ENCODE measurements around the gene METTL22. TPM values are rescaled to one million over a fixed set of nuclear protein-coding genes. Genes with fewer than 3 reads are reported as not detected.
A peak's percentile ranks its signal among the peaks of the same experiment; 100 is the strongest.

The METTL22 gene, protein sequence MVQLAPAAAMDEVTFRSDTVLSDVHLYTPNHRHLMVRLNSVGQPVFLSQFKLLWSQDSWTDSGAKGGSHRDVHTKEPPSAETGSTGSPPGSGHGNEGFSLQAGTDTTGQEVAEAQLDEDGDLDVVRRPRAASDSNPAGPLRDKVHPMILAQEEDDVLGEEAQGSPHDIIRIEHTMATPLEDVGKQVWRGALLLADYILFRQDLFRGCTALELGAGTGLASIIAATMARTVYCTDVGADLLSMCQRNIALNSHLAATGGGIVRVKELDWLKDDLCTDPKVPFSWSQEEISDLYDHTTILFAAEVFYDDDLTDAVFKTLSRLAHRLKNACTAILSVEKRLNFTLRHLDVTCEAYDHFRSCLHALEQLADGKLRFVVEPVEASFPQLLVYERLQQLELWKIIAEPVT
- total RNA-seq = 34.9 and 39.0 TPM in 2 replicates

DNA sequence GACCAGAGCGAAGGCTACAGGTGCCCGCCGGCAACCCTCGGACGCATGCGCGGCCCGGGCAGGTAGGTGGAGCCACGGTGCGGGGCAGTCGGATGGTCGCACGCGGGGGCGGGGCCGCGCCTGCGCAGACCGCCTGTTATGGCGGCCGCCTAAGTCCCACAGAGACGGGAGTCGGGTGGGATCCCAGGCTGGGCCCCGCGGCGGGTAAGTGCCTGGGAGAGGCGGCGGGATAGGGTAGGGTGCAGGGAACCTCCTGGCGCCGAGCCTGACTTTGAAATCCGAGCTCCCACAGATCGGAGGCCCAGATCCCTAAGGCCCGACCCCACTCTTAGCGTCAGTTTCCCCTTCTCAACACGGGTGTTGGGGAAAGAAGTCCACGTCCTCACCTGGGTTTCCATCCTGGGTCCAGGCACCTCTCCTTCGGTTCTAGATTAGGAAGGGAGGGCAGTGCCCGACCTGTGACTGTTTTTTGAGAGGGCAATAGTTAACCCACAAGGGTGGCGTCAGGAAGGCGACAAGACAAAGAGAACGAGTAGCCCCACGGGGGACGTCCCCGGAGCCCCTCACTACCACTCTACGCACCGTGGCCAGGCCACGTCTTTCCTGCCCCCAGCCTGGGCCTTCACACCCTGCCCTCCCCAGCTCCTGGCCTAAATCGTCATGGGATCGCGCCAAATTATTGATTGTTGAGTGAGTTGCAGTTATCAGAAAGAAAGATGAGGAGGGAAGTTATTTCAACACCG is at the start of gene METTL22:
METTL22 (plus strand) TSS at position 127 of the 743 bp plus-strand sequence. CDS start 3,968 bp downstream, outside the sequence.
- Mint-ChIP-seq H3K9me3 (no peaks in the 10 kb centered on the region), H3K4me3 (ENCODE audit: low read depth) (peak within 1 kb of the TSS; percentile 90), H3K27me3 (ENCODE audit: low read depth) (peaks cover 4% of the 10 kb centered on the region), H3K27ac (peak within 1 kb of the TSS; percentile 80), H3K4me1 (ENCODE audit: low read depth) (peaks cover 19% of the 10 kb centered on the region), H3K36me3 (ENCODE audit: low read depth) (peaks cover 17% of the 10 kb centered on the region)
- peak; percentile 87 for DNase-seq (ENCODE audit: low spot score)
- intact Hi-C loops (cut with micrococcal nuclease) = loop anchor here (1.0 to 5.0 kb wide), 5 partner anchors 33 to 247 kb away; partner anchors contain the start of genes ABAT, CARHSP1, PMM2 and TMEM186

DNA sequence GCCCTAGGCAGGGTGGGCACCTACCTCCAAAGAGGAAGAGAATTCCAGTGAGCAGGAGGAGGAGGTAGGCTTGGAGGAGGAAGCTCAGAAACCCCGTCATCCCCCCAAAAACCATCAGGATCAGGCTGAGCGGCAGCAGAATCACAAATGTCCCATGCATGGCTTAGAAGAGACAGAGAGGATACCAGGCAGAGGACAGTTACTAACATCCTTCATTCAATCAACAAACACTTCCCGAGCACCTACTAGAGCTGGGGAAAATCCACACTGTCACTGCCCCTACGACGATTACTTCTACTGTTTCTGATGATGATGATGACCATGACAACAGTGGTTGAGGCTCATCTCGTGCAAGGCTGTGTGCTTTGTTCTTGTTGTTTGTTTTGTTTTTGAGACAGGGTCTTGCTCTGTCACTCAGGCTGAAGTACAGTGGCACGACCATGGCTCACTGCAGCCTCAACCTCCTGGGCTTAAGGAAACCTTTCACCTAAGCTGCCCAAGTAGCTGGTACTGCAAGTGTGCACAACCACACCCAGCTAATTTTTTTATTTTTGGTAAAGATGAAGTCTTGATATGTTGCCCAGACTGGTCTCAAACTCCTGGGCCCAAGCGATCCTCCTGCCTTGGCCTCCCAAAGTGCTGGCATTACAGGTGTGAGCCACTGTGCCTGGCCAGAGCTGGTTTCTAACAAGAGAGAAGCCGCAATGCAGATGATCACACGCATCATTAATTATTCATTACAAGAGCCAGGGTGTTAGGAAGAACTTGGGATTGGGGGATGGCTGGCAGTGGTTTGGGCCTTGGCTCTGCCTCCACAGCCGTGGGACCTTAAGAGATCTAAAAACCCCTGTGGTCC is 49.2 kb upstream of the METTL22 start:
- H3K36me3 Mint-ChIP-seq (ENCODE audit: low read depth) = no peaks in the 10 kb centered on the region
- H3K27me3 Mint-ChIP-seq (ENCODE audit: low read depth) = peaks cover 2% of the 10 kb centered on the region
- peaks cover 6% of the 10 kb centered on the region for H3K4me1 Mint-ChIP-seq (ENCODE audit: low read depth)
- H3K27ac Mint-ChIP-seq = no peak overlapping the region
- no peaks in the 10 kb centered on the region for H3K9me3 Mint-ChIP-seq
- H3K4me3 Mint-ChIP-seq (ENCODE audit: low read depth) = no peak overlapping the region
- DNase-seq (ENCODE audit: low spot score) = no peak
- intact Hi-C loops (cut with micrococcal nuclease) = no loop called here

DNA sequence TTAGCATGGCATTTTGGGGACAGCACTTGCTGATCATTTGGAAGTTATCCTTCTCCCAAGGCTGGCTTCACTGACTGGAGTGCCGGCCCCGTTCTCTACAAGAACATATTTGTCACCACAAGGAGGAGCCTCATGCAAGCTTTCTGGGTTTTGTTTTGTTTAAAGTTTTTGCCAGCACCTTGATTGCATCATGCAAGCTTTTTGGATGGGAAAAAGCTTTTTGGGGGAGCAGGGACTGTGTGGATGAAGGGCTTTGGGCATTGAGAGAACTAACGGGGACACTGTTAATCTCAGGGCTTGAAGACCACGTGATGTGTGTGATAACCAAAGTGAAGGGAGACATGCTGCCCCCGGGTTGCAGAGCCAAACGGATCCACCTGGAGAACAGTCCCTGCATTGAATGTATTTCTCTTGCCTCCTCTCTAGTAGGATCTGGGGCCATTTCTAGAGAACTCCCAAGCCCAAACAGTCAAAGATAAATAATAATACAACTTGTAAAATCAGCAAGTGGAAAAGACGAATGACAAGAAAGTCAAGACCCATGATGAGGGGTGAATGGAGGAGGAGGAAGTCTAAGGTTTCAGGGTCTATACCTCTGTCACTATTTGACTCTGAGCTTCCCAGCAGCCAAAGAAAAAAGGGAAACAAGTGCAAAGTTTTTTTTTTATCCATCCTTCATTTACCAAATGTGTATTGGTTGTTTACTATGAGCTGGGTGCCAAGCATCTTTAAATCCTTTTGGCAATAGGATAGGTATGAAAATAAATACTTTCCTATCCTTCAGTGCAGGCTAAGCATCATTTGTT is 48.4 kb upstream of the METTL22 start:
- no peak overlapping the region for H3K27ac Mint-ChIP-seq
- peaks cover 2% of the 10 kb centered on the region for H3K27me3 Mint-ChIP-seq (ENCODE audit: low read depth)
- intact Hi-C loops (cut with micrococcal nuclease) = no loop called here
- H3K36me3 Mint-ChIP-seq (ENCODE audit: low read depth) = no peaks in the 10 kb centered on the region
- DNase-seq (ENCODE audit: low spot score) = no peak
- no peak overlapping the region for H3K4me3 Mint-ChIP-seq (ENCODE audit: low read depth)
- H3K9me3 Mint-ChIP-seq = no peaks in the 10 kb centered on the region
- peaks cover 2% of the 10 kb centered on the region for H3K4me1 Mint-ChIP-seq (ENCODE audit: low read depth)

DNA sequence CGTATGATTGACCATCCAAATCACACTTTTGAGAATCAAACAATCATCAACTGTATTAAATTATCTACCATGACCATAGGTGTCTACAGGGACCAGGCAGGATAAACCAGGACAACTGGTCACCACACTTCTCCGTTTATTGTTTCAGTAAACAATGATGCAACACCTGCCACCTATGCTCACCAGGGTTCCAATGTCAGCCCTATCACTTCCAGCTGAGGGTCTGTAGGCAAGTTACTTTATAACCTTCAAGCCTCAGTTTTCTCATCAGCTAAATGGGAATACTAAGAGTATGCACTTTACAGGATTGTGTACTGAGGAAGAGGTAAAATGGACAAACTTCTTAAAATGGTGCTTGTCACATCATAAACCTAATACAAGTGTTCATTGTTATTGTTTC is 46.1 kb upstream of the METTL22 start:
- intact Hi-C loops (cut with micrococcal nuclease) = no loop called here
- H3K36me3 Mint-ChIP-seq (ENCODE audit: low read depth) = no peaks in the 10 kb centered on the region
- peaks cover 2% of the 10 kb centered on the region for H3K27me3 Mint-ChIP-seq (ENCODE audit: low read depth)
- DNase-seq (ENCODE audit: low spot score) = no peak
- no peaks in the 10 kb centered on the region for H3K9me3 Mint-ChIP-seq
- no peaks in the 10 kb centered on the region for H3K4me1 Mint-ChIP-seq (ENCODE audit: low read depth)
- H3K4me3 Mint-ChIP-seq (ENCODE audit: low read depth) = no peak overlapping the region
- no peak overlapping the region for H3K27ac Mint-ChIP-seq

DNA sequence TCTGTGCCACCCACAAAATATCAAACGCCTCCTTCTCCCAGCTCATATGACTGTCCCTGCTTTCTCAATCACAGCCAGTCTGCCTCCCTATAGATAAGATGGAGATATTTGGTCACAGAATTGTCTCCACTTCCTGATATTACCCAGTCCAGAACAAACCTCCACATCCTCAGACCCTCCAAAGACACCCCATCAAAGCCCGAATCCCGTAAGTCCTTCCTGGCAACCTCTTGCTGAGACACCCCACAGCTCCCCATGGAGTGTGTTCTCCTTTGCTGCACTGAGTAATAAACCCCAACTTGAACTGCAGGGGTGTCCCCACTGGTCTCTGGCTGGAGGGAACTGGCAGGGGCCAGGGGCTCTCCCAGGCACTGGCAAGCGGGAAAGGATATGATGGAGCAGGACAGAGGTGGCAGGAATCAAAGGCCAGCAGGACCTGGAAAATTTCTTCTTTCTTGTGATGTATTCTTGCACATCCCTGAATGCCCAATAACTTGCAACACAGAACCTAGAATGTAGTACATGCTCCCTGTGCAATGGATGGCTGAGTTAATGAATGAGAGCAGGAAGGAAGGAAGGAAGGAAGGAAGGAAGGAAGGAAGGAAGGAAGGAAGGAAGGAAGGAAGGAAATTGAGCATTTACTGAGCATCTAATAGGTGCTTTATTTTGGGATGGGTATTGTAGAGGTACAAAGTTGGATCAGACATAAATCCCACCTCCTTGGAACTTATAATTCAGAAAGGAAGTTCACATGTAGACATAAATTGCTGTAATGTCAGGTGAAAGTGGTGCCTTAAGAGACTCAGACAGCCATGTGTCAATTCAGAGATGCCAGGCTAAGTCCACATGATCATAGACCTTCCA is 45.1 kb upstream of the METTL22 start:
- Mint-ChIP-seq H3K9me3 (no peaks in the 10 kb centered on the region), H3K27me3 (ENCODE audit: low read depth) (peaks cover 2% of the 10 kb centered on the region), H3K4me3 (ENCODE audit: low read depth) (no peak overlapping the region), H3K4me1 (ENCODE audit: low read depth) (no peaks in the 10 kb centered on the region), H3K36me3 (ENCODE audit: low read depth) (no peaks in the 10 kb centered on the region), H3K27ac (no peak overlapping the region)
- intact Hi-C loops (cut with micrococcal nuclease) = no loop called here
- no peak for DNase-seq (ENCODE audit: low spot score)

DNA sequence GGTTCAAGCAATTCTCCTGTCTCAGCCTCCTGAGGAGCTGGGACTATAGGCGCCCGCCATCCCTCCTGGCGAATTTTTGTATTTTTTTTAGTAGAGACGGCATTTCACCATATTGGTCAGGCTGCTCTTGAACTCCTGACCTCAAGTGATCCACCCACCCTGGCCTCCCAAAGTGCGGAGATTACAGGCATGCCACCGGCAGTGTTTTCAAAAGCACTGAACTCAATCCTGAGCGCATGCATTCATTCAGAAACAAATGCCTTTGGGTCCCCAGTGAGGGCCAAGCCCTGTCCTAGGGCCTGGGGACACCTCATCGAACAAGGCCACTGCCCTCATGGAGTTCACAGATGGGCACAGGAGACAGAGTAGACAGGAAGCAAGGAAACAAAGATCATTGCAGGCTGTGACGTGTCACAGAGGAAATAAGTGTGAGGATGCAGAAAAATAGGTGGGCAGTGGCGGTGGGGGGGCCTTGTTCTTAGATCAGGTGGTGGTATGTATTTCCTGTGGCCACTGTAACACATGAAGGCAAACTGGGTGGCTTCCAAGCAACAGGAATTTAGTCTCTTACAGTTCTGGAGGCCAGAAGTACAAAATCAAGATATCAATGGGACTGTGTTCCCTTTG is 43.7 kb upstream of the METTL22 start:
- H3K27ac Mint-ChIP-seq = no peak overlapping the region
- intact Hi-C loops (cut with micrococcal nuclease) = no loop called here
- no peaks in the 10 kb centered on the region for H3K9me3 Mint-ChIP-seq
- H3K4me3 Mint-ChIP-seq (ENCODE audit: low read depth) = no peak overlapping the region
- H3K4me1 Mint-ChIP-seq (ENCODE audit: low read depth) = peaks cover 3% of the 10 kb centered on the region
- H3K36me3 Mint-ChIP-seq (ENCODE audit: low read depth) = no peaks in the 10 kb centered on the region
- DNase-seq (ENCODE audit: low spot score) = no peak
- H3K27me3 Mint-ChIP-seq (ENCODE audit: low read depth) = peaks cover 2% of the 10 kb centered on the region

DNA sequence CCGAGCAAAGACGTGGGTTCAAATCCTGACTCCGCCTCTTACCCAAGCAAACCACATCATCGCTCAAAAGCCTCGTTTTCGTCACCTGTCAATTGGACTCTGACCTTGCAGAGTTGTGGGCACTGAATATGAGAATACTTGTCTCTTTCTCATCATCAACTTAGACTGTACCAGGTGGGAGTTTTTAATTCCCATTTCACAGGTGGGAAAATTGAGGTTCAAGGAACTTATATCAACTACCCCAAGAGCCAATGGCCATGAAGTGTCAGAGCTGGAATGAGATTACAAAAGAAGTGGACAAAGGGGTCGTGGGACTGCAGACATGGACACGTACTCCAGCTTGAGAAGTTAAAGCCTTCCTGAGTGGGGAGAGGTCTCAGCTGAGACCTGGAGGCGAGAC is 41.9 kb upstream of the METTL22 start:
- peaks cover 3% of the 10 kb centered on the region for H3K4me1 Mint-ChIP-seq (ENCODE audit: low read depth)

DNA sequence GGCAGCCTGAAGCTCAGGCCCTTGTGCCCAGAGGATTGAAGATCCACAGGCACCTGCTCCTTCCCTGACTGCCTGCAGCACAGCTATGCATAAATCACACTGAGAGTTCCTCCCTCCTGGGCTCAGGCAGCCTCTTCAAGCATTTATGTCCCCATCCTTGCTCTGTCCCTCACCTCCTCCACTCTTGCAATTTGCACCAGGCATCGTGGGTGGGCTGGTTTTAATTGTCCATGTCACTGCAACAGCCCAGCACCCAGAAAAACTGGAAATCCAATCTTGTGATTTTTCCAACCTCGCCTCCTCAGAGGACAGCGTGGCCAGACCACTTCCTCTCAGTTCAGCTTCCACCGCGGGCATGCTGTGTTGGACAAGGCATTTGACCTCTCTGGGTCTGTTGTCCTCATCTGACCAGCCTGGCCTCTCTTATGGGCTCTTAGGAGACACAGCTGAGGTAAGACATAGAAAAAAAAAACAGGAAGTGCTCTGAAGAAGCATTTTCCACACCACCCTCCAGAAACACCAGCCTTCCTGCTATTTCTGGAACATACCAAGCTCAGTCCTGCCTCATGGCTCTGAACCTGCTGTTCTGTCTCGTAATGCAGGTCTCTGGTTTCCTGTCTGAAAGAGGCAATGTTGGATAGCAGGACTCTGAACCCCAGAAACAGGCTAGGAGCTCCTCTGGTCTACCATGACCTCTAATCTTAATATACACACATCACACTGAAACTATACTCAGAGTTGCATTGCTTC is 39.5 kb upstream of the METTL22 start:
- no peak for DNase-seq (ENCODE audit: low spot score)
- Mint-ChIP-seq H3K4me1 (ENCODE audit: low read depth) (peaks cover 3% of the 10 kb centered on the region), H3K4me3 (ENCODE audit: low read depth) (no peak overlapping the region), H3K27ac (no peak overlapping the region), H3K36me3 (ENCODE audit: low read depth) (no peaks in the 10 kb centered on the region), H3K27me3 (ENCODE audit: low read depth) (peaks cover 4% of the 10 kb centered on the region), H3K9me3 (no peaks in the 10 kb centered on the region)
- intact Hi-C loops (cut with micrococcal nuclease) = no loop called here

More for the DNA sequence above, 41.9 kb upstream of the METTL22 start:
- no peaks in the 10 kb centered on the region for H3K36me3 Mint-ChIP-seq (ENCODE audit: low read depth)
- intact Hi-C loops (cut with micrococcal nuclease) = no loop called here
- DNase-seq (ENCODE audit: low spot score) = no peak
- H3K4me3 Mint-ChIP-seq (ENCODE audit: low read depth) = no peak overlapping the region
- no peaks in the 10 kb centered on the region for H3K9me3 Mint-ChIP-seq
- peaks cover 2% of the 10 kb centered on the region for H3K27me3 Mint-ChIP-seq (ENCODE audit: low read depth)
- no peak overlapping the region for H3K27ac Mint-ChIP-seq

DNA sequence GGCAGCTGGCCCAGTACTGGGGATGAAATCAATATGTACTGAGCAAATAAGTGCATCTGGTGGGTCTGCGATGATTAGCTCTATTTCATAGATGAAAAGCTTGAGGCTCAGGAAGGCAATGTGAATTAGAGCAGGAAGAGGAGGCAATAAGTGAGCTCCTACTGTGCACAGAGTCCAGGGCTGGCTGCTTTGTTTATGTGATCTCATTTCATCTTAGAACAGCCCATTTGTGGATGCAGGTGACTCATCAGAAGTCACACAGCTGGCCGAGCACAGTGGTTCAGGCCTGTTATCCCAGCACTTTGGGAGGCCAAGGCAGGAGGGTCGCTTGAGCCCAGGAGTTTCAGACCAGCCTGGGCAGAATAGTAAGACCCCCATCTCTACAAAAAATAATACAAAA is 38.3 kb upstream of the METTL22 start:
- no peaks in the 10 kb centered on the region for H3K9me3 Mint-ChIP-seq
- no peaks in the 10 kb centered on the region for H3K36me3 Mint-ChIP-seq (ENCODE audit: low read depth)
- no peak for DNase-seq (ENCODE audit: low spot score)
- no peak overlapping the region for H3K4me3 Mint-ChIP-seq (ENCODE audit: low read depth)
- intact Hi-C loops (cut with micrococcal nuclease) = no loop called here
- H3K27me3 Mint-ChIP-seq (ENCODE audit: low read depth) = peaks cover 13% of the 10 kb centered on the region
- H3K4me1 Mint-ChIP-seq (ENCODE audit: low read depth) = peaks cover 3% of the 10 kb centered on the region
- H3K27ac Mint-ChIP-seq = no peak overlapping the region

DNA sequence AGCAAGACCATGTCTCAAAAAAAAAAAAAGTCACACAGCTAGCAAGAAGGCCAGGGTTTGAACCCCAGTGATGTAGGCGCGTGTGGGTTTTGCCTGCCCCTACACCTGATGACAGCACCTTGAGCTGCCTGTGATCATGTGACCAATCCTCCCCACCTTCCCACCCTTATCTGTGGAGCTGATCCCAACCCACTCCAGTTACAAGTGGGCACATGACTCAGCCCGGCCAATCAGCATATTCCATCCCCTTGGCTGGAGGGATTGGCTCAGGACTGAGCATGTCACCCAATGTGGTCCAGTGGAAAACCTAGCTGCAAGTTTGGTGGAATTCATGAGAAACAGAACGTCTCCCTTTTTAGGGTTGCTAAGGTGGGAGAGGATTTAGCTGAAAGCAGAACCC is 37.8 kb upstream of the METTL22 start:
- no peak for DNase-seq (ENCODE audit: low spot score)
- no peak overlapping the region for H3K4me3 Mint-ChIP-seq (ENCODE audit: low read depth)
- H3K9me3 Mint-ChIP-seq = no peaks in the 10 kb centered on the region
- H3K4me1 Mint-ChIP-seq (ENCODE audit: low read depth) = peaks cover 3% of the 10 kb centered on the region
- intact Hi-C loops (cut with micrococcal nuclease) = no loop called here
- peaks cover 18% of the 10 kb centered on the region for H3K27me3 Mint-ChIP-seq (ENCODE audit: low read depth)
- no peak overlapping the region for H3K27ac Mint-ChIP-seq
- no peaks in the 10 kb centered on the region for H3K36me3 Mint-ChIP-seq (ENCODE audit: low read depth)
